Fibroblast of villous mesenchyme (primary cell): ENCODE data around the gene RNF227. TPM values are rescaled to one million over a fixed set of nuclear protein-coding genes. Genes with fewer than 3 reads are reported as not detected.

Source experiments
- DNase-seq: peaks from one replicate; pipeline ENCODE4 v3.0.0-alpha.2; 2010; ENCODE audit warnings: low read depth
- H3K4me3 ChIP-seq: 2 replicates; pipeline ENCODE4 v1.5.1; 2011; ENCODE audit warnings: low read depth, mild to moderate bottlenecking, low read length
- CTCF ChIP-seq: IDR thresholded peaks from 2 replicates; pipeline ENCODE4 v1.5.1; 2012; ENCODE audit warnings: low read depth, mild to moderate bottlenecking, low read length; ENCODE audit not compliant: insufficient read depth
- total RNA-seq: library from RNA; depleted of rRNA; stranded (reverse); fragments of >200 nt; gene quantifications from 2 replicates; pipeline ENCODE4 v1.2.3, GENCODE V29; 2012

RNF227 gene
- total RNA-seq, 1 donor = 2.2 TPM

GRCh38 chr17:7930841-7931631, 14.9 kb upstream of the RNF227 start:
- TF ChIP-seq CTCF = no peak
- DNase-seq = no peak
- H3K4me3 ChIP-seq = peak overlapping the region; percentile 89

- DNase-seq = peak; percentile 70
- peak within 1 kb of the TSS; percentile 58 for H3K4me3 ChIP-seq
- TF ChIP-seq CTCF = no peak
Observed at GRCh38 chr17:7929158-7930023, 13.3 kb upstream of the RNF227 start, which contains the start of gene KCNAB3. KCNAB3 (minus strand) TSS chr17:7929856; CDS start chr17:7929435, 421 bp downstream.

GRCh38 chr17:7927596-7927995, 11.5 kb upstream of the RNF227 start:
- no peak overlapping the region for H3K4me3 ChIP-seq
- no peak for TF ChIP-seq CTCF
- no peak for DNase-seq

DNA sequence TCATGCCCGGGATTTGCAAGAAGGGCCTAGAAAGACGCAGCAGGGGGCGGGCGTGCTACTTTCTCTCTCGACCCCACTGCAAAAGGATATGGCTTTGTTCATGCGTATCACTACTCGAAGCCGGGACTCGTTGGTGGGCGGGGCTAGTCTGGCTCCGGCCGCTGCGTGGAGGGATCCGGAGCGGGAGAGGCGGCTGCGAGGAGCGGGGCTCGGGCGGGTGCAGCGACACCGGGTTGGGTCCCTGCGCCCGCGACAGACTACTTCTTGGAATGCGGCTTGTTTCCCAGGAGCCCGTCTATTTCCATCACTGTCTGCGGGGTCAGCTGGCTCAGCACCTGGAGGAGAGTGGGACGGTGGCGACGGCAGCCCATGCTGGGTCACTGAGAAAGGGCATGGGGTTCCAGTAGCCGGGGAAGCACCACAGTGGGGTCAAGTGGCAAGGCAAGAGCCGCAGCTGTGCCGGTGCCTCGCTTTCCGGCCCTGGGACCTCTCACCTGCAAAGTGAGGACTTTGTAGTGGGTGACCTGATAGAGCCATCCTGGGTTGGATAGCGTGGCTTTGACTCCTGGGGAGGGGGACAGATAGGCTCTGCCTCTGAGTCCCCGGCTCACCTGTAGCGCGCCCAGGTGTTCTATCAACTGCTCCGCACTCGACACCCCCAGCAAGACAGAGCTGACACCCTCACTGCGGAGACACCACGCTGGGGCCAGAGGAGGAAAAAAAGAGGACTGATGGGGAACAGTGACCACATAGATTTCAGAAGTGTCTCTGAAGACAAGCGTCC, 6.9 kb upstream of the RNF227 start:
- peak overlapping the region; percentile 59 for H3K4me3 ChIP-seq
- peak; percentile 82 for DNase-seq
- TF ChIP-seq CTCF = peak; percentile 7

- no peak for TF ChIP-seq CTCF
- H3K4me3 ChIP-seq = peak overlapping the region; percentile 59
- DNase-seq = no peak
Observed at GRCh38 chr17:7922269-7922844, 6.3 kb upstream of the RNF227 start.

- peak; percentile 26 for DNase-seq
- peak overlapping the region; percentile 58 for H3K4me3 ChIP-seq
- no peak for TF ChIP-seq CTCF
Observed at GRCh38 chr17:7916808-7917207, 719 bp upstream of the RNF227 start.
